Activated CD8-positive, alpha-beta memory T cell treated with anti-CD3 and anti-CD28 coated beads, Interleukin-2, amount 50 U/mL, for 4 hours (primary cell): Measurements from ENCODE around the gene SSBP2.
"Not testable (repeated sequence)": the region's sequence is repeated elsewhere in the genome, so short reads cannot be mapped to it uniquely, and the experiment has no call there.

Experiments used
- DNase-seq: peaks from one replicate; pipeline ENCODE4 v3.0.0-alpha.2; 2020

Gene SSBP2

GRCh38 chr5:81517462-81517861 is 233.4 kb downstream of the SSBP2 start:
- no peak for DNase-seq

DNA sequence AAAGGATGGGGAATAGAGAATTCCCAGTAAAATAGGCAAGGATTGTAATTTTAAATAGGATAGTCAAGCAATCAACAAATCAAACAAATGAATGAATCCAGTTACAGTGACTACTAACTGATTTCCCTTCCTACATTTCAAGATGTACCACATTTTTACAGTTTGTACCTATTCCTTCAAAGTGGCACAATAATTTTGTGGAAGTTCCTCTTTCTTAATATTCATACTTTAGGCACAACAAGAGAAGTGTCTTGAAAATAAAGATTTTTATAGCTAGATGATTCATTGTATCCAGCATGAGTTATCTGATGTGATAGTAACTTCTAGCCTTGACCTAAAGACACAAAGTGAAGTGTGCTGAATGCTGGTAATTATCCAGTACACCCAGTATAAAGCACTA is 234.8 kb downstream of the SSBP2 start:
- DNase-seq, result no peak

DNA sequence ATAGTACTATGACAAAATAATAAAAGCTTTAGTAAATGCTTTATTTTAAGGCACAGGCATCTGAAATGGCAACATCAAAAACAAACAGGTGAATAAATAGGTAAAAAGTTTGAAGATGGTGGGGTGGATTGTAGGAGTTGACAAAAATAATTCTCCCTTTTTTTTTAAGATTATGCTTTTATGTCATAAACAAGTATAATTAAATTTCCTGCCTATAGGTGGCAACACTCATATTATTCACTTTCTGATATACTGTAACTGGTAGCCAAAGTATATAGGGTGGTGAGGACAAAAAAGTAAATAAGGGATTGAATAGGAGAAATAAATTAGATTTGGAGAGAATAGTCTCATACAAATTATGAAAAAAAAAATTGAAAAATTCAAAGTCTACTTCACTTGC is 236.9 kb downstream of the SSBP2 start:
- no peak for DNase-seq

DNA sequence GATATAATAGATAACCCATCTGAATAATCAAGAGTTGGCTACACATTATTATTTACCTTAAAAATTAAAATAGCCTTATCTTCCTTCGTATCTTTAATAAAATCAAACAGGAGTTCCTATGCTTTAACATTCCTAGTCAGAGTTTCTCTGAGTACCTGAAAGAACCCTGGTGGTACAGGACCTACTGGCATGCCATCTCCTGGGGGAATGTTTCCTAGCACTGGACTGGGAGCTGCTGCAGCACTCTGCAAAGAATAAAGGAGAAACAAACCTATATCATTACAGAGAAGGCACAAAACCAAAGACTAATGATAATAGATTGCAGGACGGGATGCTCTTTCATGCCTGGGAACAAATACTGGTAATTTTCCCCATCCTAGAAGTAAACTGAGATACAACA is 237.4 kb downstream of the SSBP2 start:
- DNase-seq, result no peak

- DNase-seq, result no peak
These were observed 243.9 kb downstream of the SSBP2 start for GRCh38 chr5:81506900-81507588.

- no peak for DNase-seq
These were observed 244.5 kb downstream of the SSBP2 start for GRCh38 chr5:81506378-81506777.

DNA sequence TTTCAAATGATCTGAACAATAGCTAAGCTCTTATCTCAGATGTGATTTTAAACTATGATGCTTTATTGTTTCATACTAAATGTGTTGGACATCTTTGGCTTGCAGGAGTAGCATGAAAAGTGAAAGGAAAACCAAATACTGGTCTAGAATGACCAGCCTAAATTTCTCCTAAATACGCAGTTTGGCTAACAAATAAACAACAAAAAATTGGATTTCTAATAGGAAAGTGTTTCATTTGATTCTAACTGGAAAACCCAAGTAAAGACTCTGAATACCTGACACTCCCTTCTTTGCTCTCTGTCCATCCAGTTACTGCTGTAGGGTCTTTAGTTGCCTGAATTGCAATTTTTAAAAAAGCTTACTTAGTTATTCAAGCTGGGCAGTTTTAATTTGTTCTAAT is 245.2 kb downstream of the SSBP2 start:
- DNase-seq, result no peak

DNA sequence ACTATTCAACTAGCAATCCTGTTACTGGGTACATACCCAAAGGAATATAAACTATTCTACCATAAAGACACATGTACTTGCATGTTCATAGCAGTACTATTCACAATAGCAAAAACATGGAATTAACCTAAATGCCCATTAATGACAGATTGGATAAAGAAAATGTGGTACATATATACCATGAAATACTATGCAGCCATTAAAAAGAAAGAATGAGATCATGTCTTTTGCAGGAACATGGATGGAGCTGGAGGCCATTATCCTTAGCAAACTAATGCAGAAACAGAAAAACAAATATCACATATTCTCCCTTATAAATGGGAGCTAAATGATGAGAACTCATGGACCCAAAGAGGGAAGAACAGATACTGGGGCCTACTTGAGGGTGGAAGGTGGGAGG is 247.3 kb downstream of the SSBP2 start:
- not testable (repeated sequence) for DNase-seq

DNA sequence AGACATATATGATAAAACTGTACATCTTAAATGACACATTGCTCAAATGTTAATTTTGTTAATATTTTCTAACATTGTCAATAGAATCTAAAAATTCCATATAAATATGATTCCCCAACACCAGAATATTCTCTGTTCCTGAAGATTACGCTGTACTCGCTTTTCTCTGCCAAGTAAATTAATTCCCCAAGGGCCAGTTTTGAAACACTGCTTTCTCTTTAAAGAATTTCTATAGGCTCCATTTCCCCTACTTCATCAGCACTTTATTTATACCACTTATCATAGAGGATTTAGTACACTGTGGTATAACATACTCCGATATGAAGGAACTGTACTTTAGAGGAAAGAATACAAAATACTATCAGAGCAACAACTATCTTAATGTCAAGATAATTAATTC is 255.6 kb downstream of the SSBP2 start:
- DNase-seq, result no peak

DNA sequence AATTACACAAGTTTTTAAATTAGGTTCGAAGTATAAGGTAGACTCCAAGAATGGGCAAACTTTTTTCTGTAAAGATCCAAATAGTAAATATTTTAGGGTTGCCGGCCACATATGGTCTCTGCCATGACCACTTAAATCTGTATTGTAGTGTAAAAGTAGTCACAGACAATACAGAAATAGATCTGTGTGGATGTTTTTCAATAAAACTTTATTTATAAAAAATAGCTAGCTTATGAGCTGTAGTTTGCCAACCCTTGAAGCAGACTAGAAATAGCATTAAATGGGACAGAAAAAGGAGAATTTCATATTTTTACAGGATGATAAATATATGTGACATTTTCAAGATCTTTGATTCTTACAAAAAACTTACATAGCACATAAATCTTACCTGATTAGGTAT is 262.0 kb downstream of the SSBP2 start:
- DNase-seq, result no peak

DNA sequence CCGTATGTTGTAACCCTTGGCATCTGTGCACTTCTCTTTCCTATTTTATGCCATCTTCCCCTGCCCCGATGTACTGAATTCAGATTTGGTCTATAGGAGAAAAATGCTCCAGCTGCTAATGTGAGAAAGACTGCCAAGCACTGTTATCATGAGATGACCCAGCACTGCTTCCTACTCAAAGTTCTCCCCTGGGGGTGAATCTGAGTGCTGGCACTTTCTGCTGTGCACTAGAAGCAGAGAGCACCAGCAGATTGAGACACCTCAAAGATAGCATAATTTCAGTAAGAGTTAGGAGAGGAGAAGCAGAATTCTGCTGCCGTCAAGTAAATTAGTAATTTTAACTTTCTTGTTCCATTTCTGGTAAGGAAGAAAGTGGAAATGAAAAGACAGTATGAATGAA is 264.2 kb downstream of the SSBP2 start:
- DNase-seq, result no peak

DNA sequence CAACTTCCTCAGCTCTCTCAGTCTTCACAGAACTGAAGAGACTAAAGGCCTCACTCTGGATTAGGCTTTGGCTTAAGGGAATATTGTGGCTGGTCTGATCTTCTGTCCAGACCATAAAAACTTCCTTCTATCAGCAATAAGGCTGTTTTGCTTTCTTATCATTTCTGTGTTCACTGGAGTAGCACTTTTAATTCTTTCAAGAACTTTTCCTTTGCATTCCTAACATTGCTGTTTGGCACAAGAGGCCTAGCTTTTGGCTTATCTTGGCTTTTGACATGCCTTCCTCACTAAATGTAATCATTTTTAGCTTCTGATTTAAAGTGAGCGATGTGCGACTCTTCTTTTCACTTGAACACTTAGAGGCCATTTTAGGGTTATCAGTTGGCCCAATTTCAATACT is 268.3 kb downstream of the SSBP2 start:
- no peak for DNase-seq

- not testable (repeated sequence) for DNase-seq
These were observed 277.5 kb downstream of the SSBP2 start for GRCh38 chr5:81473395-81473794.

DNA sequence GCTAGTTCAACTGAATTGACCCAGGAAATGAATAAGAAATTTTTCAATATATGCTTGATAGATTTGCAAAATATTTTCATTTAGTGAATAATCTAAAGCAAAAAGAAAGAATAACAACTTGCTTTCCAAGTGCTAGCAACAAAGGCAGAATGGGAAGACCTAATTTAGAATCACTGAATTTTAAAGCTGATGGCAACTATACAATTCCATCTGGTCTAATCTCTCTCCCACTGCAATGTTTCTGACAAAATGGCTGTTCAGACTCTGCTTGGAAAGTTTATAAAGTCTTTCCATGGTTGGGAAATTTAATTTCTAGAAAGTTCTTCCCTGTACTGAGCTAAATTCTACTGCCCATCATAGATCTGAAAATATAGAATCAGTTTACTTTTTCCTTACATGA is 281.2 kb downstream of the SSBP2 start:
- DNase-seq, result no peak

DNA sequence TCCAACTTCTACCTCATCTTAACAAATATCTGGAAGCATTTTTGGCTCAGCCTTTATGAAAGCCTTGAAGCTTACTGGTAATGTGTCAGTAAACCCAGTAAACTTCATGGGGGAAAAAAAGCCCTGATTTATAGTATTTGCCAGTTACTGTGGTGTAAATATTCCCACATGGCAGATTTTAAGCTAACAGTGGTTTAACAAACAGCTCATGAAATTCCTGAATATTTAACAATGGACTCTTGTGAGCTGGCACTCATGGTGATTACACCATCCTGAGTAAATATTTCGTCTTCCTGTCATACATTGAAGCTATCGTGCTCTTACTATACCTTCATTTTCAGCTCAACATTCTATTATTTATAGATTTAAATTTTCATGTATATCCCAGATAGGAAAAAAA is 300.0 kb downstream of the SSBP2 start:
- DNase-seq, result no peak

DNA sequence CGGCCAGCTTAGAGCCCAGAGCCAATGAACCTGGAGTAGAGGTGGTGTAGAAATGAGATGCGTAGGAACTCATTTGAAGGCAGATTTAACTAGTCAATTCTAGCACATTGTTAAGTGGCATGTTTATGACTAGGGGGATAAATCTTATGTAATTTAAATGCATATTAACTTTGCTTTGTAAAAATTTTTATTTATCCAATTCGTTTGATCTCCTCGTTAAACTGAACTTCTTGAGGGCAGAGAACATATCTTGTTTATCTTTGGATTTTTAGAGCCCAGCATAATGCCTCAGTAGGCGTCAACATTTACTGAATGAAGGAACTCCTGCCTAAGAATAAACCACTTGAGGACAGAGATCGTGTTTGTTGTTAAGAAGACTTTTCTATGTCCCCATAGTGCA is 315.9 kb downstream of the SSBP2 start:
- no peak for DNase-seq

DNA sequence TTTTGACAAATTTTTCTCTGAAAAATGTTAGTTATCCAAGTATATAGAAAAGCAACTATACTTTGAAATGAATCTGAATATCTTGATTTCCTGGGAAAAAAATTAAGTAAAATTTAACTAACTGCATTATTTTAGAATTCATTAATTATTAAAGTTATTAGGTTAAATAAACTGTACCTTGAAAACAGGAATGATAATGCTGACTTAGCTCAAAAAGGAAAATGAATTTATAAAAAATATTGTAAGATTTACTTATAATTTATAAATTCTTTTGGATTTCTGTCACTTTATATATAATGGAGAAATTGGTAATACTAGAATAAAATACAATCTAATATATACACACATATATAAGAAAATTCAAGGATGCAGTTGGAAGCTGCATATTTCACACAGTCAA is 320.9 kb downstream of the SSBP2 start:
- no peak for DNase-seq

DNA sequence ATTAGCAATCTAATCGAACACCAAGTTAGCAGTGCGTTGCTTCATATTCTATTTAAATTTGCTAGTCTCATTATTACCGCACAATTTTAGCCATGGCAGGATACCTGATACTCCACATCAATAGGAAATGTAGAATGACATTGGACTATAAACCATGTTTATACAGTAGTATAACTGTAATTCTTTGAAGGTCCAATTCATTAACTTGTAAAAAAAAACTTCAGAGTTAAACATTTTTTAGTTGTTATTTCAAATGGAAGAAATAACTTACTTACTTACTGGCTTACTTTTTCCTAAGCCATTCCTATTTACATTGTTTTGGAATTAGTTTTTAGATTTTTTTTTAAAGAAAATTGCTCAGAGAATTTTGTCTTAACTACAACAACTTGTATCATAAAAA is 321.5 kb downstream of the SSBP2 start:
- no peak for DNase-seq

- no peak for DNase-seq
These were observed 322.0 kb downstream of the SSBP2 start for GRCh38 chr5:81428861-81429260.

DNA sequence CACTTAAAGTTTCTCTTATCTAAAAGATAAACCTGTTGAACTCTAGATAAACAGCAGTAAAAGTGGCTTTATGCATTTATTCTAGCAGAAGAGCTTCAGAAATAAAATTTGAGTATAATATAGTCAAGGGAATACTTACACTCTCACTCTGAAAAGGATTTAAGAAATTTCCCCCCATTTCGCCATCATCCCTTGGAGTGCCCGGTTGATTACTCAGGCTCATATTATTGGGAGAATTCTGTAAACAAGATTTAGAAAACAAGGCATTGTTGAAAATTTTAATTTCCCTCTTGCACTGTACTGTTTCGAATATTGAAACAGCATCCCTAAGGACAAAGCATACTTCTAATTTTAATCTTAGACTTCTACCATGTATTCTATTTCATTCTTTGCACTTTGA is 322.5 kb downstream of the SSBP2 start:
- no peak for DNase-seq

DNA sequence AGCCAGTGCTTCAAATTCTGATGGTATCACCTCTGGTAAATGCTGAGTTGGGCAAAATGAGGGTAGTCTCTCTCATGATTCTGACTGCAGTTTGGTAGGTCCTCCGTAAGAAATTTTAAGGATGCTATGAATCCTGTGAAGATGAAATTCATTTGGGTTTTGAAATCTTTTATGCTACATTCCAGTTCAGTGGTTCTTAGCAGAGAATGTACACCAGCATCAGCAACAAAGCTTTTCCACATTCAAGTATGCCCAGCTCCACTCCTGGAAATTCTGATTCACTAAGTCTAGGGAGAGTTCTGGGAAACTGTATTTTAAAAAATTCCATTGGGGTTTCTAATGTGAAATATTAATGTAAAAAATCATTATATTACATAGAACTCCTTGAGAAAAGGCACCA is 323.3 kb downstream of the SSBP2 start:
- no peak for DNase-seq

GRCh38 chr5:81426359-81427030 is 324.4 kb downstream of the SSBP2 start:
- DNase-seq, result no peak

DNA sequence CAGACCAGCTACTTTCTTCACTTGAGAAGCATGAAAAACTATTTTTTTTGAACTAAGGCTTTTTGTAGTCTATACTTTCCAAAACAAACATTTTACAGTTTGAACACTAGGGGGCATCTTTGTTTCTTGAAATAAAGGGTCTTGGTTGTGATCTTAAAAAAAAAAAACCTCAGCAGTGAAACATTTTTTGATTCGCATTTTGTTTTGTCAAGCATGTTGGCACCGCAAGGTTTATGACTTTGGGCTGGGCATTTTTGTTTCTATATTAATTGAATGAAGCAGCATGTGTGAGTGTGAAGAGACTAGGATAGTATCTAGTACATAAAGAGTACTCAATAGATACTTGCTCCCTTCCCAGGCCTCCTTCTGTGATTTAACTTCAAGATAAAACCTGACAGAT is 325.3 kb downstream of the SSBP2 start:
- no peak for DNase-seq

DNA sequence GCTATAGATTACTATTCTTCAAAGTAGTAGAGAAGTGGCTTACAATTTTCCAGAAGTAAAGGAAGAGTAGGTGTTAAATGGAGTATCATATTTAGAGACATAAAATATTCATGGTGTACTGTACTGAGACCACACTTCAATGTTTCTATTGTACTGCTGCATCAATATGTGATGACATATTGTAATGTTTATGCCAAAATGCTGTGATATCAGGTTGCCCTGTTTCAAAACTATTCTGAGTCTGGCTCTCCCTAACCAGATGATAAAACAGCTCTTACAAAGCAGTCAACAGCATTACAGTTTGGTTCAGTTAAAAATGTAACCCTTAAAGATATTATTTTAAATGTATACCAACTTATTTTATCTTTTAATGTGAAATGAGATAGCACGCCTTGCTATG is 326.2 kb downstream of the SSBP2 start:
- no peak for DNase-seq

- DNase-seq, result no peak
These were observed 328.2 kb downstream of the SSBP2 start for GRCh38 chr5:81422671-81423070.
